ENCODE data around the gene ANKS3. TPM values are rescaled to one million over a fixed set of nuclear protein-coding genes. Genes with fewer than 3 reads are reported as not detected.

The ANKS3 gene
- total RNA-seq, 2 donors from 2014 or later = 6.7 to 13.5 TPM

DNA sequence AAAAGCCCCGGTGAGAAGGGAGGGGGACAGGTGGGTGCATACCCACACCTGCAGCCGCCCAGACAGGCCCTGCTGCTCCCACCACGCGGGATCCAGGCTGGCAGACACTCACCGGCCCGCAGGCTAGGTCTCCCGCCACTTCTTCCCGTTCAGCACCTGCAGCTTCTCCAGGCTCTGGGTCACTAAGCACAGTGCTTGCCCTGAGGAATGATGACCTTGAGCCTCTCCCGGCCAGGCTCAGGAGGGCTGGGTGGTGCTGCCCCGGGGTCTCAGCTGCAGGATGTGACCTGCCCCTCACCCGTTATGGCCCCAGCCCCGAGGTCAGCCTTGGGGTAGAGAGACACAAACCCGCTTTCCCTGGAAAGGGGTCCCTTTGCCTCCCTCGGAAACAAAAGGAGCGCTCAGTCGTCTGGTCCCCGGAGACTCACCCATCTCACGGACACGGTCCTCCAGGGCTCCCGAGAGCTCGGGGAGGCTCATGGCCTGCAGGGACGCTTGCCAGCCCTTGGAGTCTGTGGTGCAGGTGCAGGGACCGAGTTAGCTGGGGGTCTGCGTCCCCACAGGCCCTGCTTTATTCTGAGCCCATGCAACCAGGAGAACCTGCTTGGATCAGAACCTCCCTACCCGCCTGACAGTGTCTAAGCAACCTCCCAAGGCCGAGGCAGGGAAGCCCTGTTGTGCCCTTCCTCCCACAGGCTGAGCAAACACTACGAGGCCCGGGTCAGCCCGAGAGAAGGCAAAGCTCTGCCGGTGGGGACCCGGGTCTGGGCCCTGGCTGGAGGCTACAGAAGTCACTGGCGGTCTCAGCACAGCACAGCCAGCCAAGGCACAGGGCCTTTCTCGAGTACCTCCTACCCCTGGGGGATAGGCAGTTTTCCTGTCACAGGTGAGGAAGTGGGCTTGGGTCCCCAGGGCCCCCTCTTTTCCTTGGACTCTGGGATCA lies 36.9 kb downstream of the ANKS3 start:
- Histone ChIP-seq H3K36me3 (peaks cover 61% of the 10 kb centered on the region), H3K27ac (peak overlapping the region; percentile 84 to 95), H3K27me3 (no peaks in the 10 kb centered on the region), H3K4me1 (peaks cover 0 to 40% of the 10 kb centered on the region in 2 donors), H3K9me3 (no peaks in the 10 kb centered on the region), H3K4me3 (no peak overlapping the region)
- no peak for DNase-seq (ENCODE audit: low spot score)
- TF ChIP-seq, protein P1, sequence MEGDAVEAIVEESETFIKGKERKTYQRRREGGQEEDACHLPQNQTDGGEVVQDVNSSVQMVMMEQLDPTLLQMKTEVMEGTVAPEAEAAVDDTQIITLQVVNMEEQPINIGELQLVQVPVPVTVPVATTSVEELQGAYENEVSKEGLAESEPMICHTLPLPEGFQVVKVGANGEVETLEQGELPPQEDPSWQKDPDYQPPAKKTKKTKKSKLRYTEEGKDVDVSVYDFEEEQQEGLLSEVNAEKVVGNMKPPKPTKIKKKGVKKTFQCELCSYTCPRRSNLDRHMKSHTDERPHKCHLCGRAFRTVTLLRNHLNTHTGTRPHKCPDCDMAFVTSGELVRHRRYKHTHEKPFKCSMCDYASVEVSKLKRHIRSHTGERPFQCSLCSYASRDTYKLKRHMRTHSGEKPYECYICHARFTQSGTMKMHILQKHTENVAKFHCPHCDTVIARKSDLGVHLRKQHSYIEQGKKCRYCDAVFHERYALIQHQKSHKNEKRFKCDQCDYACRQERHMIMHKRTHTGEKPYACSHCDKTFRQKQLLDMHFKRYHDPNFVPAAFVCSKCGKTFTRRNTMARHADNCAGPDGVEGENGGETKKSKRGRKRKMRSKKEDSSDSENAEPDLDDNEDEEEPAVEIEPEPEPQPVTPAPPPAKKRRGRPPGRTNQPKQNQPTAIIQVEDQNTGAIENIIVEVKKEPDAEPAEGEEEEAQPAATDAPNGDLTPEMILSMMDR (IDR thresholded peaks at IDR 0.05) = no peak

DNA sequence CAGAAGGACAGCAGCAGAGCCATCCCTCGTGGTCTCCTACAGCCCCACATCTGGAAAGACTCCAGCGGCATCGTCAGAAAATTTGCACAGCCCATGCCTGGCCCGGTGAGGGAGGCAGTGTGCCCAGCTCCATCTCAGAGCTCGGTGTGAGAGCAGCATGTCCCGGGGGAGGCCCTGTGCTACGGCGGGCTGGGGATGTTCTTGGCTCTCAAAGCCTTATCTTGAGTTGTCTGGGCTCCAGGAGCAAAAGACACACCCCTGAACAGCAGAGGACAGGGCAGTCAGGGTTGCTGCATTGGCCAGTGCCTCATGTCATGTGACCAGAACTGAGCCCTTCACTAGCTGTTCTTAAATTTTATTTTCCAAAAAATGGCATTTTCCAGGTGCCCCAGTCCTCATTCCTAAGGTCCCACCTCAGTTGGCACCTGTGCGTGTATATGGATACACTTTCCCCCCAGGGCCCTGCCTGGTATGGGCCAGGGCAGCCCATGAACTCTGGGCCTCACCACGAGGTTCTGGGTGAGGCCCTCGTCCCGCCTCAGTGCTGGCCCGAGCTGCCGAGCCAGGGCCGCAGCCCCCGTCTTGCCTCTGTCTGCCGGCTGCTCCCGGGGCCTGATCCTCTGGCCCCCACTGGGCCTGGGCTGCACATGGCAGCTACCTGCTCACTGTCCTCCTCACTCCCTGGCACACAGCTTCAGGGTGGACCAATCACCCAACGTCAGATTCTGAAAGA lies 37.7 kb downstream of the ANKS3 start:
- H3K4me1 ChIP-seq = peaks cover 0 to 42% of the 10 kb centered on the region in 2 donors
- H3K27ac ChIP-seq = peak overlapping the region; percentile 93 to 95
- peaks cover 54% of the 10 kb centered on the region for H3K36me3 ChIP-seq
- no peaks in the 10 kb centered on the region for H3K27me3 ChIP-seq
- H3K4me3 ChIP-seq = no peak overlapping the region
- H3K9me3 ChIP-seq = no peaks in the 10 kb centered on the region
- peak; percentile 81 for DNase-seq (ENCODE audit: low spot score)
- TF ChIP-seq, protein P1 (IDR thresholded peaks at IDR 0.05) = no peak

DNA sequence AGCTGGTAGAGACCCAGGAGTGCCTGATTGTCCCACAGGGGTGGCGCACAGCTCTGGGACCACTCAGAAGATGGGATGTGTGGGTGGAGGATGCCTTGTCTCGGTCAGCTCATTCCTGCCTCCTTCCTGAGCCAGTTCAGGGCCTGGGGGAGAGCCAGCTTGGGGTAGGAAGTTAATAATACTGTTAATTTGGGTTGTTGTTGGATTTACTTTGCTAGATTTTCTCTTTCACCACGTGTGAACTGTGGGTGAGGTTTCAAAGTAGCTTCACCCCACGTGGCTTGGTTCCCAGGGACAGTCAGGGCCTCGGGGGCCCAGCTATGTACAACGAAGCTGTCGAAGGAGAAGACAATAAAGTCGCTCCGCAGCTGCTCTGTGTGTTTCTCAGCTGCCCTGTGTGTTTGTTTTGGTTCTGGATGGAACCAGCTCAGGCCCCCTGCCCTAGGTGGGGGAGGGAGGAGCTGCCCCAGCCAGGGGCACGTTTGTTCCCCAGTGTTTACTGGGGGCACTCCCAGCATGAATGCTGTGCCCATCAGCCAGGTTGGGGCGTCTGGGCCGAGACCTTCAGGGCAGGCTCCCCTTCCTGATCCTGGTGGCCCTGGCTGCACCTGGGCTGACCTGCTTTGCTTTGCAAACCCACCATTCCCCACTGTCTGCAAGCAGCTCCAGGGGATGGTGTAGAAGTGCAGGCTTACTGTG lies 38.4 kb downstream of the ANKS3 start:
- TF ChIP-seq, protein P1 (IDR thresholded peaks at IDR 0.05) = no peak
- peaks cover 46% of the 10 kb centered on the region for H3K36me3 ChIP-seq
- no peaks in the 10 kb centered on the region for H3K9me3 ChIP-seq
- no peaks in the 10 kb centered on the region for H3K27me3 ChIP-seq
- H3K4me1 ChIP-seq = peaks cover 0 to 42% of the 10 kb centered on the region in 2 donors
- DNase-seq (ENCODE audit: low spot score) = no peak
- H3K27ac ChIP-seq = peak overlapping the region; percentile 93 to 95
- no peak overlapping the region for H3K4me3 ChIP-seq

DNA sequence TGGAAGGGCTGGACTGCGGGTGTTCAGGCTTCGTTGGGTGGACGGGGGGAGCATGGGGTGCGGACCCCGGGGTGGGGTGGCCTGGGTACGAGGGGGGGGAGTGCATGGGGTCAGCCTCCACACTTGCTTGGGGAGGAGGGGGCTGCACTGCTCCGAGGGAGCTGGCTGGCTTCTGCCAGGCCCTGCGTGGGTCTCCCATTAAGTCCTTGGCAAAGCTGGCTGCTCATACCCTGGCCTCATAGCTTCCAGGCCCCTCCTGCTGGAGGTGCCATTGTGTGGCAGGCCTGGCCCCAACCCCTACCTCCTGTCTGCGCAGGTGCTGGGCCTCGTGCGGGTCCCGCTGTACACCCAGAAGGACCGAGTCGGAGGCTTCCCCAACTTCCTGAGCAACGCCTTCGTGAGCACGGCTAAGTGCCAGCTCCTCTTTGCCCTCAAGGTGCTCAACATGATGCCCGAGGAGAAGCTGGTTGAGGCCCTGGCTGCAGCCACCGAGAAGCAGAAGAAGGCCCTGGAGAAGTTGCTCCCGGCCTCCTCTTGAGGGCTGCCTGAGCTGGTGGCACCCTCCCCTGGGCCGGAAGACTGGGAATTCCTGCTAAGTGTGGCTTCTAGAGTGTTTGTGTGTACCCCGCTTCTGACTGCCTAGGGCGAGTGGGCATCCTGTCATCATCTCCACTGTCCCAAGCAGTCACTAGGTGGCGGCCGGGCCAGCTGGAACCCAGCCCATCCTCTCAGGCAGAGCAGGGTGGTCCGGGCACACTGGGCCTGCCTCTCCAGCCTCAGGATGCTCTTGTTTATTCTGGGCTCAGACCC lies 39.2 kb downstream of the ANKS3 start:
- Histone ChIP-seq H3K27me3 (no peaks in the 10 kb centered on the region), H3K4me1 (peaks cover 0 to 42% of the 10 kb centered on the region in 2 donors), H3K4me3 (peak overlapping the region in 1 of 2 donors; percentile 100), H3K9me3 (no peaks in the 10 kb centered on the region), H3K36me3 (peaks cover 40% of the 10 kb centered on the region), H3K27ac (peak overlapping the region; percentile 93 to 95)
- TF ChIP-seq, protein P1 (IDR thresholded peaks at IDR 0.05) = no peak
- DNase-seq (ENCODE audit: low spot score) = no peak
